NCI-H226 (cell line): Measurements from ENCODE around the gene MGMT.

ENCODE experiments used
- DNase-seq: peaks from one replicate; pipeline ENCODE4 v3.0.0-alpha.2; 2015

Gene MGMT

DNA sequence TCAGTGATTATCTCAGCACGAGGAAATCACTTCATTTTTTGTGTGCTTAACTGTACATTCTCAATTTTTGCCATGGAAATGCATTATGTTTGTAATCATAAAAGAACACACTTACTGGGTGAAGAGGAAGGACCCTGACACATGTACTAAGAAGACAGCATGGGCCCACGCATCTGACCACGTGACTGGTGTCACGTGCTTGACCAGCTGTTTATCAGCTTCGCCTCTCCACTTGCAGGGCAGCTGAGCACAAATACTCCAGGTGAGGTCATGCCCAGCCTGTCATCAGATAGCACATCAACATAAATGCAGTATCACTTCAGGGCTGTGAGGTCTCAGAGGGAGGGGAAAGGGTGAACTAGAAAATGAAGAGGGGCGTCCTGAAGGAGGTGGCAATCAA, 317.2 kb downstream of the MGMT start:
- no peak for DNase-seq

DNA sequence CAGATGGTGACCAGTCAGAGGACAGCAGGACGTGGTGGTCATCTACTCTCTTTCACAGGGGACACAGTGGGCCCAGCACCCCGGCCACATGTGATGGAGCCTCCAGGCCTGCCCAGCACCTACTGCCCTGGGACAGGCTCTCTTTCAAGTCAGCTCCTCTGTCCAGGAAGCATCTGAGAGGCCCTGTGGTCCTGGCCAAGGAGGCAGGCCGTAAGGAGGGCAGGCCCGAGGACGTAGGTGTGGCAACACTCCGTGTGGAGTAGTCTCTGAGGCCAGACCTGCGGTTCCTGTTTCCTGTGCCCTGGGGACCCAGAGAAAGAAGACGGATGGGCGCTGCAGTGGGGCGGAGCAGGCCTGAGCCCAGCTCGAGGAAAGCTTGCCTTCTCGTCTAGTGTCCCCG, 317.9 kb downstream of the MGMT start:
- no peak for DNase-seq

DNA sequence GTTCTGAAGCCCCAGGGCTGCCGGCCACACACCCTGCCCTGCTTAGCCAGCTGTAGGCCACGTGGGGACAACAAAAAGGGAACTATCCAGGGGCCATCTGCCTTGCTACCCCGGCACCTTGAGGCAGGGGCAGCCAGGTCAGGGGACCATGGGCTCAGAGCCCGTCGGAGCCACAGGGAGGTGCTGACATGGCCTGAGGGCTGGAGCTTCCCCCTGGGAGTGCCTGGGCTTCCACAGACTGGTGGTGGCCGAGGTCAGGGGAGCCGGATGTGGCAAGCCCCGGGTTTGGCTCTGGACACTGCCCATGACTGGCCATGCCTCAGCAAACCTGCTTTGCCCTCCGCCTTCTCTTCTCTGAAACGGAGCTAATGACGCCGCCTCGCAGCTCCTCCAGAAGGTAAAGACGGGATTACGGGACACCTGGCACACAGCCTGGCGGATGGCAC, 318.5 kb downstream of the MGMT start:
- no peak for DNase-seq

DNA sequence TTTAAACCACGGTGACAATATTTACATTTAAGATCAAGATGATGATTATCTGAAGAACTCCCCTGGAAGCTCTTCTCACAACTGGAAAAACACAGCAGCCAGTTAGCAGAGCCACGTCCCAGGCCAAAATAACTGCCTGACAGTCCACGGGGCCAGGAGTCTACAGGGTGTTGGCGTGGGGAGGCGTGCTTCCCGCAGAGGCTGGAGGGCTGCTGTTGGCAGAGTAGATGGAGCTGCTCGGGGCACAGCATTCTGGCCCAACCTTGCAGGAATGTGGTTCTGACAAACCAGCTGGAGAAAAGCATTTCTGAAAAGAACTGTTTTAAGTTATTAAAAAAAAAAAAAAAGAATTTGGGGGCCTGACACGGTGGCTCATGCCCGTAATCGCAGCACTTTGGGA, 319.2 kb downstream of the MGMT start:
- DNase-seq = no peak

DNA sequence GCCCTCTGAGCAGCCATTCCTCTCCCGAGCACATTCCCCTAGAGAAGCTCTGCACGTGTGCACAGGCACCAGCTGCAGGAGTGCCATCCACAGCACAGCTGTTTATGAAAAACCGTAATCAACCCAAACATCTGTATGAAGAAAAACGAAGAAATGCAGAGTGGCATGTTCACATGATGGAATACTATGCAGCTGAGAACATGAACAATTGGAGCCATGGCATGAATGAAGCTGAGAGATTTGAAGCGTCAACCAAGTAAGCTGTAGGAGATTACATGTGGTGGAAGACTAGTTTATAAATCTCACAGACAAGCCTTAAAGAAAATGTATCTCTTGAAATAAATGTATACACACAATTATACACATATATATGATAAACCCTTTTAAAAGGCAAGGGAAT, 320.5 kb downstream of the MGMT start:
- no peak for DNase-seq

DNA sequence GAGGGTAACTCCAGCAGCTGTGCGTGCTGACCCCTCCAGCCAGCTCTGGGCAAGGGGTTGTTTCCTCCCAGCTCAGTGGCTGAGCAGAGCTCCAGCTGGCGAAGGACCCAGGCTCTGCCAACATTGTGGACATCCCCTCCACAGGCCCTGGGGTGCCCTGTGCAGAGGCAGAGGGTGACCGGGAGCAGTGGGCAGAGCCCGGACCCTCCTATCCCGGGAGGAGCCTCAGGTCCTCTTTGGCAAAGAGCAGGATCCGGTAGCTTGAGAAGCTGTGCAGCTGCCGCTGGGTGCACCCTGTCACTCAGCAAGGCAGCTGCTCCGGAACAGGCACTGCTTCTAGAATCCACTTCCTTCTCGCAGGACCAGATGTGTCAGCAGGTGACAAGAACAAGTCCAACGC, 321.2 kb downstream of the MGMT start:
- DNase-seq = no peak

DNA sequence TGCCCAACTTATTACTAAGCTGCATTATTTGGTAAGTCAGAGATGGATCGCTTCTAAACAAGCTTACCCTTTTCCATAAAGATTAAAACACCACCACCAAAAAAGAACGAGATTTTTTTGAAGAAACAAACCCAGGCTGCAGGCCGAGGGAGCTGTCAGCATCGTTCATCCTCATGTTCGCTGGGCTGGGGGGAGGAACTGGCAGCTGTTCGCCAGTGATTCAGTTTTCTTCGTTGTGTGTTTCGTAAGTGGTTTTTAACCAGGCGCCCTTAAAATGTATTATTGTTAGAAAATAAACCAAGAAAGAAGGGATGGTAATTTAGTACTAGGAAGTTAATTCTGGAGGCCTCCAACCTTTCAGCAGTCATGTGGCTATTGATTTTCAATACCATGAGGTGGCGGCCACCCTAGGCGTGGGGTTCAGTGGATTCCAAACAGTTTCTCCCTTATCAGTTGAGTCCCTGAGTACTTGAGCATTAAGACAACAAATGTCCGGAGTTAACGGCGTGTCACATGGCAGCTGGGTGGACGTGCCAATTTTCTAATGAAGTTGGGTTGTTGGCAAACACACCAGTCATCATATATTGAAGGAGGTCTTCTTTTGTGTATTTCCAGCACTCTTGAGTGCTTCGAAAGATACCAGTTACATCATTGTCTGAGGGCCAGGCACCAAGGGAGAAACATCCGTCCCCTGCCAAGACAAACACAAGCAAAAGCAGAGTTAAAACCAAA, 323.8 kb downstream of the MGMT start:
- no peak for DNase-seq

DNA sequence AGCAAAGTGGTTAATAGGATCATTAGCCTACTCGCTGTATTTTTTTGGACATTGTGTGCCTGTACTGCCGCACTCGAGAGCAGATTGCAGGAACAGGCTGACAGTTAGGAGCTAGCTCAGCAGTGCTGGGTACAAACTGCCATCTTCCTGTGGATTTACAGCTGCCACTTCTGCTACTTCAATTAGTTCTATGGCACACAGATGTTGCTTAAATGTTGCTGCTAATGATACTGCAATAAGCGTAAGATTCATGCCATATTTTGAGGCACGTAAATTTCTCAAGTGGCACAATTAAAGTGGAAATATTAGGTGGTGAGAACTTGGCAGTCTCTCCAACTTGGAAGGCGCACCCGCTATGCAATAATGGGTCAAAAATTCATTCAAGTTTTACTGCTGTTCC, 325.1 kb downstream of the MGMT start:
- no peak for DNase-seq

DNA sequence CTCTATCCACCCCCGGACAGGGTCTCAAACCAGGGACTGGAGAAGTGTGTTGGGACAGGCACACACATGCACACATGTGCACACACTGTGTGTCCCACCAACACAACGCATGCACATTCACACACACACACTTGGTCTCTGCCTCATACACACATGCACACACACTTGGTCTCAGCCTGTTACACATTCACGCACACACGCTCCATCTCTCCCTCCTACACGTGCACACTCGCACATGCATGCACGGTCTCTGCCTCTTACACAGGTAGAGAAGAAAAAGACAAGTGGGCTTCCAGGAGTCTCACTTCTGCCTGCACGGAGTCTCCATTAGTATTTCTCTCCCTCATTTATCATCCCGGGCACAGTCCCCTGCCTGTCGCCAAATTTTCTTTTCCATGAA, 325.8 kb downstream of the MGMT start:
- DNase-seq = no peak

DNA sequence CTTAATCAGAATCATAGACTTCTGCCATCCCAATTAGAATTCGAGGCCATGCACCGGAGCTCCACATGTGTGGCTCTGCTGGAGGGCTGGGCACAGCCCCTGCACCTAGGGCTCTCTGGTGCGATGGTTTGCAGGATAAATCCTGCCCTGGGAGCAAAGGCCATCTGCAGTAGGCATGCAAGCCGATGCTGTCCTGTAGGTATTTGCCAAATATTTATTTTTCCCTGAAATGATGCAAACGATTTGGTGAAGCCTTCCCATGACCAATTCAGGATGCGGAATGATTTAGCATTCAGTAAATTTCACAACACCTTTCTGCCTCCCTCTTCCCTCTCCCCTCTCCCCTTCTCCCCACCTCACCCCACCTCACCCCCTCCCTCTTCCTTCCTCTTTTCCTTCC, 326.4 kb downstream of the MGMT start:
- DNase-seq = no peak

DNA sequence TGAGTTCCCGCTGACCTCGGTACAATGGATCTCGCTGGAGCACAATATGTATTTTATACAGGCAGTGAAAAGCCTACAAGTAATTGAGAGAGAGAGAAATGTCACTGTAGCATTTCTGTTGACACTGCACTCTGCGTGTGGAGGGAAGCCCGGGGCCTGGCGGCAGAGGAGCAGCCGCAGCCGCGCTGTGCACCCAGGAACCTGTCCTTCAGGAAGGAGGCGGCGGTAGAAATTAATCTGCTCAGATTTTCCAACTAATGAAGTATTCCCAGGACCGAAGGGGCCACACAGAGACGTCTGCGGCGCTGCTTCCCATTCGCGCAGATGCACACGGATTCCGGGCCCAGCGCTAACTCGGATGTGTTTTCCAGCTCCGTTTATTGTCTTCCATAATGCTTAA, 327.0 kb downstream of the MGMT start:
- no peak for DNase-seq

DNA sequence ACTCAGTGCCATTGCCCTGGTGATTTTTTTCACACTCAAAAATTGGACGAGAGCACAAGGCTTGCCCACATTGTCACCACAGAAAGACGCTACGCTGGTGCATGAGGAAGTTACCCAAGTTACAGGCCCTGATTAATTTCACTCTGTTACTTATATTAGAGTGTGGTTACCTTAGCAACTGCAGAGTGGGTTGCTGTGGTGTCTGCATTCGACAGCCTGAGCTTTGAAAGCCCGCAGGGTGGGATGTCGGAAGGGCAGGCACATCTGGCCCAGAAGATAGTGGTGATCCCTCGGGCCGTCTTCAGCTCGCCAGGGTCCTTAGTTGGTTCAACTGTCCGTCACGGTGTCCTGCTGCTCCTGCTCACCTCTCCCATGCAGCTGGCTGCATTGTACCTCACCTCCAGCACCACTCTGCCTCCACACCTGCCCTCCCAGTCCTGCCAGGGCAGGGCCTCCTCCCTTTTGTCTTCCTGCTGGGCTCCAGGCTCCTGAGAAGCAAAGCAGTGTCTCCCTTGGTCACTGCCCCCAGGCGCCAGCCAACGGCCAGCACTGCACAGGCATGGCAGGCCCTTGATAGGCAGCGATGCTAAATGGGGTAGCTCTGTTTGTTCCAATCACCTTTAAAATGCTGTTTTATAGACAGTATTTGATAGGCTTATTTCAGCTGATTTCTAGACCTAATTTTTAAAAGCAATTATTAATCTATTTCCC, 329.8 kb downstream of the MGMT start:
- DNase-seq = no peak

DNA sequence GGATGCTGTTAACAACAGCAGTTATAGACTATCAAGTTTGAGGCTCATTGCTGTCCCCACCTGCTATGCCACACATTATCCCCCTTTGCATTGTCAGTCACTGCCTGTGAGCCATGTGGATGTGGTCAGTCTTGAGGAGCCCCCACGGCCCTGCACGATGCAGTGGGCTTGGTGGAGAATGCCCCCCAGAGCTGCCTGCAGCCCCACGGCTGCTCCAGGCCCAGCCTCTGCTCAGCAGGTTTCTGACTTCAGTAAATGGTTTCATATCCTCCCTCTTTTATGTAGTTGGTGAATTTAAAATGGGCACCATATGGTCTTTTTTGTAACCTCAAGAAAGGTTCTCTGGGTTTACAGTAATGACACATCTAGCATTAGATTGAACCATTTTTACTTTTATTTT, 332.9 kb downstream of the MGMT start:
- DNase-seq = no peak

DNA sequence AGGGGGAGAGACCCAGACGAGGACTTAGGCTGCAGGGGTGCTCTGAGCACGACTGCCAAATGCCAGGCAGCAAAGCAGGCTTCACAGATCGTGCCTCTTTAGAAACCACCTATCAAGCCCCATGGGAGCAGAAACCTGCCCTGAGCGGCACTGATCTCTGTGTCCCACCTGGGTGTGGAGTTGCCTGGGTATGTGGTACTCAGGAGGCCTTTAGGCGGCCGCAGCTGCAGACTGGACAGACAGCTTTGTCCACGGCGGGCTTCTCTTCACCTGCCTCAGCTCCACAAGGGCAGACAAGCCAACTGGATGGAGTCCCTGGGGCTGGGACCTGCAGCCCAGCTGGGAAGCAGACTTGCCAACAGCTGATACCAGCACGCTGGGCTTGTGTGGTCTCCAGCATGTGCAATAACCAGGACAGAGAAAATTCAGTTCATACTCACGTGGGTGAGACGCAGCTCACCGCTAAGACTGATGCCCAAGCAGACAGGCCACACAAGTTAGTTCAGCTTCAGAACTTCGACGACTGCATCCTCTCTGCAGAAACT, 333.8 kb downstream of the MGMT start:
- DNase-seq = no peak

DNA sequence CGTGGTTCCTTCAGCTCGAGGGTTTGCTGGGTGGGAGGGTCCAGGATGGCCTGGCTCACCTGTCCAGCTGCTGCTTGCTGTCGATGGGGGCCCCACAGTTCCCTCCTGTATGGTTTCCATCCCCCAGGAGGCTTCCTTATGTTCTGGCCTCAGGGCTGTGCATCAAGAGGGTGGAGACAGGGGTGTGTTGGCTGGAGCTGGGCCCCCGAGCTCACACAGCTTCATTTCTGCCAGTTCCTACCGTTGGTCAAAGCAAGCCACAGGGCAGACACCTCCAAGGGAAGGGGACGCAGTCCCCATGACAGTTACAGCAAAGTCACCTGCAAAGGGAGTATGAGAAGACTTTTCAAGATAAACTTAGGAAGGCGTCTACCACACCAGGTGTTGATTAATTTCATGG, 340.2 kb downstream of the MGMT start:
- DNase-seq = no peak

DNA sequence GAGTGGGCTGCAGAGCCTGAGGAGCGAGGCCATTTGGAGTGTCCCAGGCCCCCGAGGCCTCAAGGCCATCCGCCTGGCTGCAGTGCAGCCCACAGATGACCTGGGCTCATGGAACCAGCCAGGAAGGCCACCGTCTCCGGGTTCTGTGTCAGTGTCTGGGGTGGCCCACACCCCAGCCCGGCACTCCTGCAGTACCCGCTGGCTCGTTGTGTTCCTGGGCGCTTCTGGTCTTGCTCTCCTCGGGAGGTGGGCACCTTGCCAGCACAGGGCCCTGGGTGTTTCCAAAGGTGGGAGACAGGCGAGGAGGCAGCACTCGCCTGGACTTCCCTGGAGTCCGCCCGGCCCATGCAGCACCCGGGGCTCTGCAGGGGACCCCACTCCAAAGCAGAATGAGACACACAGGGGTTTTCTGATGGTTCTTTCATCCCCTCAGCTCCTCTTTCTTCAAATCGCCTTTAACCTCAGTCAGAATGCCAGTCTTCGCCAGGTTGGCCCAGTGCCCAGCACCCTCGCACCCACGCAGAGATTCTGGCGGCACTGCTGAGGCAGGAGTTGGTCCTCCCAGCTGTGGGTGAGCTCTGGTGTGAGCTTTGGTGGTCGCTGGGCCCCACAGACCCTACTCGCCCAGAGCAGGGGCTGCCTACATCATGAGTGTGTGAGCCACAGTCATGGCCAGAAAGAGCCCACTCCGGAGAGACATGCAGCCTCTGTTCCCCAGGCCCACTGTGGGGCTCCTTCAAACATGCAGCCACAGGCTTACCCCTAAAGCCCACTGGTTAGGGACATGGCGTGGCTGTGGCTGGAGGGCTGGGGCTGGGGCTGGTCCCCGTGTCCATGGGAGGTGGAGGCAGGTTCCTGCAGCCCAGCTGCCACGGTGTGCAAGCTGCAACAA, 341.3 kb downstream of the MGMT start:
- DNase-seq = no peak

DNA sequence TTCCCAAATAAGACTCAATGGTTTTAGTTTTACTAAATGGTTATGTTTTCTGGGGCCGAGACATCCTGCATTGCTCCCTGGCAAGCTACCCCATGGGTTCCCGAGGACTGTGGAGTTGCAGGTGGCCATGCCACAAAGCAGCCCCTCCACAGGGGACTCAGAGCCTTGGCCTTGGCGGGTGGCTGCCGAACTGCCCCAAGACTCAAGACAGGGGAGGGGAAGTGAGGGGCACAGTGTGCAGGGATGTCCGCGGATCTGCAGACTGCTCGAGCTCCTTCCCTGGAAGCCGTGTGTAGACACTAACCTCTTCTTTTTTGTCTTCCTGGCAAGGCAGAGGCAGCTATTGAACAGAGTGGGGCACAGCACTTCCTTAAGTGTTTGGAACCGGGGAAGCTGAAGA, 342.4 kb downstream of the MGMT start:
- DNase-seq = no peak

DNA sequence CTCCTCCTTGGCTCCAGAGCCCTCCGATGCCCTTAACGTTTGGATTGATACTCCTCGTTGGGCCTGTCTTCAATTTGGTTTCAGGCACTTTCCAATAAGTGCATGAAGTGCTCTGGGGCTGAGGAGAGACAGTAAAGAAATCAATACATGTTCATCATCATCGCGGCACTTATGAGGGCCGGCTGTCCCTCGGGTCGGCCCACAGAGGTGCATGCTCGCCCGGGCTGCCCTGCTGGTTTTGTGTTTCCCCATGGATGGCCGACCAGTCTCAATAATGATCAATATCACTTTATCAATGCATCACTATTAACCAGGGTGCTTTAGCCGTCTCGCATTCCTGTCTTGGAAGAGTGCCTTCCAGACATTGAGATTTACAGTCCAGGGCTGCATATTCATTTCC, 342.8 kb downstream of the MGMT start:
- DNase-seq = no peak

DNA sequence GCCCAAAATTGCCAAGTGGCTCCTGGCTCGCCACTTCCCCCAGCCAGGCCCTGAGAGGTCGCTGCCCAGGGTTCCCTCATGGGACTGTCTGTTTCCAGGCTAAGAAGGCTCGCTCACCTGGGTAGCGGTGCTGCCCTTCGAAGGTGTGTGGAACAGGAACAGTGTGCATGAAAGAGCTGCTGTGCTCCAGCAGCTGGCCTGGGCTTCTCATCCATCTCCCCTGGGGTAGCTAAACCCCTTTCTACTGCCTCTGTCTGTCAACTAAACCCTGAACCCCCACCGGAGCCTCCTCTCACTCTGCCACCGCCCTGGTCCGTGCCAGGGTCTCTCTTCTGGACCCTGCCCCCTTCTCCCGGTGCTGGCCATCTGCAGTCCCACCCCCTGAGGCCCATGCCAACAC, 344.2 kb downstream of the MGMT start:
- DNase-seq = no peak

DNA sequence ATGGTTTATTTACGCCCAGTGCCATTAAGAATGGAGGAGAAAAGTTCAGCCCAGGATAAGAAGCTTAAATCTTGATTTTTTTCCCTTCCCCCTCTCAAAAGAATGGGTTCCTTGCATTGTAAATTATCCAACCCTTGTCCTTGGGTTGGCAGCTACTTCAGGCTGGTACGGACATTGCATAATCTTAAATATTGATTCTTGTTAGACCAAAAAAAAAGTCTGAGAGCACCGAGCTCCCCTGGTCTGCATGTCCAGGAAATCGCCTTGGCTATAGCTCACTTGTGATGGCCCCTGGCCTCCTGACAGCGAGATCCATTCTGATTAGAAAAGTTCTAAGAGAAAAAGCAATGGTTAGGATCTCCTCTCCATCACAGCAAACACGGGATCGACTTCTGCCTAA, 345.4 kb downstream of the MGMT start:
- no peak for DNase-seq

DNA sequence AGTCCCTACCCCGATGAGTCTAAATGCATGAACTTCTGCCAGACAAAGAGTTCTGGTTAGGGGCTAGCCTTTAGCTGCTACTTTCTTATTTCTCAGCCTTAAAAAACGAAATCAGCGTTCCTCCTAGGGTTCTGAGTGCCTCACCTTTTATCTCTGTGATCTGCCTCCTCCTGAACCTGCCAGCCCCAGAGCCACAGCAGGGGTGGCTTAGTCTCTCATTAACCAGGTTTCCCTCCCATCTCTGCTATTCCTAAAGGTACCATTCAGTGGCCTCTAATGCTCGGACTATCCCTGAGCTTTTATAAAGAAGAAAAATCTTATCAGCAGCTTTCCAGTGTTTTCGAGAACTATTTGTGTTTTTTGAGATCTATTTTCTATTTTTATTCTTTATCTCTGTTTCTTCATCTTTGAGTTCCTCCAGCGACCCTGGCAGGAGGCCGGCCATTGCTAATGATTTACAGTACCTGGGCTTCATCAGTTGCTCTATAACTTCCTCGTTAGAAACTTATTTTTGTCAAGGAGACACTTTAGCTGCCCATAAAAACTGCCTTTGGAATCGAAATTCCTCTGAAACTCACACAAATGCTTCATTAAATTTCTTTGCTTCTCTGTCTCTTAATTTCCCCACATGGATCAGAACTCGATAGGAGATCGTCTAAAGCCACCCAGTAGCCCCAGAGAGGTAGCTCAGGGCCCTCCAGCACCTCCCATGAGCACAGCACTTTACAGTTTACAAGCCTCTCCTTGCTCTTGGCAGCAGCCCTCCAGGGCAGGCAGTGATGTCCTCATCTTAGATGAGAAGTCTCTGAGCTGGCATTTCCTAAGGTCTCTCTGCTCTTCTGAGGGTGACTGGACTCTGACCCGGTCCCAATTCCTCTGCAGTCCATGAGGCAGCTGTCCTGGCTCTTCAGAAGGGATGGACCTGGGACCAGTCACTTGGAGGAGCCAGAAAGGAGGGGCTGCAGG, 347.9 kb downstream of the MGMT start:
- DNase-seq = no peak
